ENCODE measurements around the gene SMIM5. TPM values are rescaled to one million over a fixed set of nuclear protein-coding genes. Genes with fewer than 3 reads are reported as not detected.
A peak's percentile ranks its signal among the peaks of the same experiment; 100 is the strongest.

SMIM5 gene
- total and polyA plus RNA-seq, 2 of the 13 experiments (the other 11 are each of a cell fraction or from before 2014, with no cell fraction given): not detected

- peak; percentile 91 for TF ChIP-seq U2AF1 (optimal IDR thresholded peaks at IDR 0.05; ENCODE audit: low read depth, low read length)
- TF ChIP-seq SNAPC5 (CRISPR knock-in tag; IDR thresholded peaks at IDR 0.05; ENCODE audit: borderline replicate concordance): no peak
- TF ChIP-seq ZNF75D (CRISPR knock-in tag; IDR thresholded peaks at IDR 0.05; ENCODE audit: borderline replicate concordance): no peak
- TF ChIP-seq PBX2 (CRISPR knock-in tag; IDR thresholded peaks at IDR 0.05): no peak
- TF ChIP-seq AGO1 (IDR thresholded peaks at IDR 0.05; ENCODE audit: low read depth, low read length, poor library complexity, severe bottlenecking): no peak
- no peak for TF ChIP-seq ZNF841 (CRISPR knock-in tag; IDR thresholded peaks at IDR 0.05; ENCODE audit: borderline replicate concordance)
- TF ChIP-seq JARID2 (CRISPR knock-in tag; IDR thresholded peaks at IDR 0.05; ENCODE audit: insufficient replicate concordance): no peak
- peak; percentile 62; the same call in 1 of the 2 replicates for TF ChIP-seq IKZF5 (CRISPR knock-in tag; IDR thresholded peaks at IDR 0.05)
- 0 out of 4 replicates have a peak, but pooled peaks of 1 of the 2 experiments have one; percentile 4 for TF ChIP-seq MAFK (conservative IDR thresholded peaks at IDR 0.05 in 1 of 2, IDR thresholded peaks at IDR 0.05 in 1 of 2; ENCODE audit: low read length in 2 of 2)
- TF ChIP-seq KLF16 (CRISPR knock-in tag; IDR thresholded peaks at IDR 0.05): peak in 1 of 2 experiments; percentile 86; a peak in 2 of 4 replicates
- no peak for TF ChIP-seq IKZF4 (CRISPR knock-in tag; IDR thresholded peaks at IDR 0.05; ENCODE audit: borderline replicate concordance, low read depth, not compliant biosample characterization)
- TF ChIP-seq JUNB (CRISPR knock-in tag; IDR thresholded peaks at IDR 0.05; ENCODE audit: borderline replicate concordance): no peak
- TF ChIP-seq ZNF564 (CRISPR knock-in tag; IDR thresholded peaks at IDR 0.05): no peak
- TF ChIP-seq MAF1 (CRISPR knock-in tag; IDR thresholded peaks at IDR 0.05; ENCODE audit: borderline replicate concordance): no peak
- TF ChIP-seq BORCS8-MEF2B (CRISPR knock-in tag; IDR thresholded peaks at IDR 0.05): peak; percentile 84
- no peak for TF ChIP-seq ZNF207 (IDR thresholded peaks at IDR 0.05; ENCODE audit: borderline replicate concordance)
- no peak for TF ChIP-seq ZNF382 (CRISPR knock-in tag; IDR thresholded peaks at IDR 0.05; ENCODE audit: borderline replicate concordance)
- no peak for TF ChIP-seq ATM (IDR thresholded peaks at IDR 0.05; ENCODE audit: borderline replicate concordance)
- TF ChIP-seq ZNF281 (CRISPR knock-in tag; IDR thresholded peaks at IDR 0.05; ENCODE audit: borderline replicate concordance): no peak
- TF ChIP-seq SMAD9 (CRISPR knock-in tag; IDR thresholded peaks at IDR 0.05): no peak
- TF ChIP-seq SSRP1 (CRISPR knock-in tag; IDR thresholded peaks at IDR 0.05): no peak
Observed at GRCh38 chr17:75666959-75667790, 33.9 kb downstream of the SMIM5 start, which contains the start of the genes RECQL5 and SAP30BP (continued).

All from HepG2 (cell line).